A549 treated with ZK216348 at 1 μM for 4 hours (cell line): ENCODE data around the gene USE1. TPM values are rescaled to one million over a fixed set of nuclear protein-coding genes. Genes with fewer than 3 reads are reported as not detected.

Experiments used
- total RNA-seq: library from RNA; stranded (reverse); fragments of 200-300 nt; extraction: Qiagen RNA extraction; gene quantifications from 5 replicates; pipeline ENCODE4 v1.2.3, GENCODE V29; 2022; ENCODE audit warnings: low read depth

Gene USE1
- total RNA-seq: 12.2 to 17.8 TPM (median 16.3 TPM) in 5 replicates

DNA sequence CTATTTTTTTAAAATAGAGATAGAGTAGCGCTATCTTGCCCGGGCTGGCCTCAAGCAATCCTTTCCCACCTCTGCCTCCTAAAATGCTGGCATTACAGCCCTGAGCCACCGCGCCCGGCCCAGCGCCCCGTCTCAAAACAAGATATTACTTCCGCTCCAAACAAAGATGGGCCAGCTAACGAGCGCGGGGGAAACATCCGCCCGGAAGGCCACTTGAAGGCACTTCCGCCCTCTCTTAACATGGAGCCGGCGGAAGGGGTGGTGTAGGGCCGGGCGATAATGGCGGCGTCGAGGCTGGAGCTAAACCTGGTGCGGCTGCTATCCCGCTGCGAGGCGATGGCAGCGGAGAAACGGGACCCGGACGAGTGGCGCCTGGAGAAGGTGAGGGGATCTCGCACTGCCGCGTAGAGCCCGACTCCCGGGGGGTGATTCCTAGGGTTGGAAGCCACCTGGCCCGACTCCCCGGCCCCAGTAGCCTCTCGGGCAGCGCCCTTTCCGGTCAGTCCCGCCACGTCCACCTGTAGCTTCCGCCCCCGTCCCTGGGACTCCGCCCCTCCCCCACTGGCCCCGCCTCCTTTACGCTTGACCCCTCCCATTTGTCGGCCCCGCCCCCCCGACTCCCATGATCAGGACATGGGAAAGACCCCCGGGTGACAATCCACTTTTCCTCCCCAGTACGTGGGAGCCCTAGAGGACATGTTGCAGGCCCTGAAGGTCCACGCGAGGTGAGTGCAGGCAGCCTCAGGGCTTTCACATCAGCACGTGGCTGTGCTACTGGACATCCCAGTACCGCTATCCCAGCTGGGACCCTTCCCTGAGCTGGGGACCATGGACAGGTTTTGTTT is at the start of gene USE1:
Gene USE1 (plus strand): TSS at position 231 of the 845 bp plus-strand sequence. CDS start 49 bp downstream, at position 280.

GRCh38 chr19:17226002-17226933 is 11.1 kb downstream of the USE1 start, which contains the start of gene OCEL1:
OCEL1 (plus strand) TSS chr19:17226226; CDS start chr19:17226248, 22 bp downstream.

GRCh38 chr19:17245535-17245984 is 30.4 kb downstream of the USE1 start, which contains the start of gene NR2F6:
NR2F6 (minus strand) TSS chr19:17245919; CDS start chr19:17245220, 699 bp downstream.

GRCh38 chr19:17264641-17264979 is 49.5 kb downstream of the USE1 start, which contains the start of gene USHBP1:
USHBP1 (minus strand) TSS chr19:17264745; CDS start chr19:17264299, 446 bp downstream.

DNA sequence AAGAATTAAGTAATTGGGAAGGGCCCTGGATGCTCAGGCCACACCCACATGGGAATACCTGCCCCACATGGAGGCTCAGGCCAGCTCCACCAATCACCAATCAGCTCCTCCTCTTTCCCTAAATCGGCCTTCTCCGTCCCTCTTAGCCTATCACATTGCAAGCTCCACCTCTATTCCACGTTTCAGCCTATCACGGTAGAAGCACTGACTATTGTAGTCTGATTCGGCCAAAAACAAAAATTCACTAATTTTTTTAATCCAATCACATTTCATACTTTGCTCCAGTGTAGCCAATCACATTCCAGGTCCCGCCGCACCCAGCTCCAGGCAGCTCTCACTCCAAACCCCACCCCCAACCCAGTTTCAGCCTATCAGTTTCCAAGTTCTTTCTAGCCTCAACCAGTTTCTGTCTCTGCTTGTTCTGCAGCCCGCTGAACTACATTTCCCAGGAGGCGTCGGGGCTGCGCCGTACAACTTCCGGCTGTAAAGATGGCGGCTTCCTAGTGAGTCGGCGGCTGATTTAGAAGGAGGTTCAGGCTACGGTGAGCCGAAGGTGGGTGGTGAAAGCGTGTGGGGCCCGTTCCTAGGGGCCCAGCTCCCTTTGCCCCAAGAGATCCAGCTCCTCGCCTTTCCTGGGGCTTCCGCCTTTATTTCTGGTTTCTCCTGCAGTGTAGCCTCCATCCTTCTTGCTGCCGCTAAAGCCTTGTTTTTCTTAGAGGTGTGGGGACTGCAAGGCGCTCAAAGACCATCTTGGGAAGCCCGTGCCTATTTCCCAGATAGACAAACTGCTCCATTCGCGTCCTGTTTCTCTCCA is 52.0 kb downstream of the USE1 start, which contains the start of gene BABAM1:
Gene BABAM1 (plus strand): TSS at position 469 of the 814 bp plus-strand sequence. CDS start 1,364 bp downstream, outside the sequence.

Other genes with a start within 250 kb of the USE1 start
- gene CPAMD8, start 188.5 kb upstream of the USE1 start, total RNA-seq: 0.04 to 0.46 TPM (median 0.42 TPM) in 3 of 5 replicates, not detected in the others
- 13.7 to 17.1 TPM (median 15.3 TPM) in 5 replicates for gene HAUS8, start 139.9 kb upstream of the USE1 start, total RNA-seq
- 24.8 to 39.5 TPM (median 35.9 TPM) in 5 replicates for gene MYO9B, start 139.6 kb upstream of the USE1 start, total RNA-seq
- gene OCEL1, start 10.9 kb downstream of the USE1 start, total RNA-seq: 8.0 to 13.5 TPM (median 11.6 TPM) in 5 replicates
- 25.5 to 79.2 TPM (median 72.8 TPM) in 5 replicates for gene NR2F6, start 30.6 kb downstream of the USE1 start, total RNA-seq
- gene USHBP1, start 49.4 kb downstream of the USE1 start, total RNA-seq: not detected in 5 replicates
- 58.2 to 67.7 TPM (median 62.6 TPM) in 5 replicates for gene BABAM1, start 52.1 kb downstream of the USE1 start, total RNA-seq
- 0.12 to 0.90 TPM (median 0.52 TPM) in 5 replicates for gene ANKLE1, start 66.5 kb downstream of the USE1 start, total RNA-seq
- gene ABHD8, start 88.1 kb downstream of the USE1 start, total RNA-seq: 2.0 to 3.2 TPM (median 3.1 TPM) in 5 replicates
- 40.0 to 98.7 TPM (median 87.8 TPM) in 5 replicates for gene MRPL34, start 90.5 kb downstream of the USE1 start, total RNA-seq
- gene DDA1, start 94.2 kb downstream of the USE1 start, total RNA-seq: 46.6 to 71.6 TPM (median 63.9 TPM) in 5 replicates
- gene ANO8, start 119.5 kb downstream of the USE1 start, total RNA-seq: 1.6 to 5.5 TPM (median 4.3 TPM) in 5 replicates
- 15.3 to 25.9 TPM (median 22.8 TPM) in 5 replicates for gene GTPBP3, start 122.2 kb downstream of the USE1 start, total RNA-seq
- not detected in 5 replicates for gene PLVAP, start 162.0 kb downstream of the USE1 start, total RNA-seq
- not detected in 5 replicates for gene CCDC194, start 178.8 kb downstream of the USE1 start, total RNA-seq
- gene BST2, start 190.3 kb downstream of the USE1 start, total RNA-seq: 0.23 to 0.35 TPM (median 0.32 TPM) in 3 of 5 replicates, not detected in the others
- 22.5 to 43.2 TPM (median 39.3 TPM) in 5 replicates for gene MVB12A, start 204.7 kb downstream of the USE1 start, total RNA-seq
- 0.14 to 0.91 TPM (median 0.63 TPM) in 5 replicates for gene TMEM221, start 233.3 kb downstream of the USE1 start, total RNA-seq
- not detected in 5 replicates for gene NXNL1, start 245.6 kb downstream of the USE1 start, total RNA-seq